ENCODE data around the gene GALNT2. TPM values are rescaled to one million over a fixed set of nuclear protein-coding genes. Genes with fewer than 3 reads are reported as not detected.

The GALNT2 gene
- total RNA-seq, 1 donor from 2014 or later, result 31.9 TPM

GRCh38 chr1:230187290-230187689, 120.3 kb downstream of the GALNT2 start:
- TF ChIP-seq CTCF (IDR thresholded peaks at IDR 0.05; ENCODE audit: insufficient read depth, low read length, severe bottlenecking), result no peak
- DNase-seq (ENCODE audit: low read depth), result no peak
- no peak for FAIRE-seq
- peaks cover 3% of the 10 kb centered on the region for H3K36me3 ChIP-seq (ENCODE audit: control insufficient read depth, insufficient read depth, low read length)
- no peak overlapping the region for H3K4me3 ChIP-seq (ENCODE audit: low read depth, low read length)
- H3K27me3 ChIP-seq (ENCODE audit: control insufficient read depth, insufficient read depth, low read length), result no peaks in the 10 kb centered on the region

GRCh38 chr1:230188826-230189225, 121.8 kb downstream of the GALNT2 start:
- H3K36me3 ChIP-seq (ENCODE audit: control insufficient read depth, insufficient read depth, low read length), result peaks cover 3% of the 10 kb centered on the region
- FAIRE-seq (no peak), DNase-seq (ENCODE audit: low read depth) (no peak)
- TF ChIP-seq CTCF (IDR thresholded peaks at IDR 0.05; ENCODE audit: insufficient read depth, low read length, severe bottlenecking), result no peak
- no peaks in the 10 kb centered on the region for H3K27me3 ChIP-seq (ENCODE audit: control insufficient read depth, insufficient read depth, low read length)
- H3K4me3 ChIP-seq (ENCODE audit: low read depth, low read length), result no peak overlapping the region

GRCh38 chr1:230189341-230189740, 122.3 kb downstream of the GALNT2 start:
- TF ChIP-seq CTCF (IDR thresholded peaks at IDR 0.05; ENCODE audit: insufficient read depth, low read length, severe bottlenecking), result no peak
- peaks cover 3% of the 10 kb centered on the region for H3K36me3 ChIP-seq (ENCODE audit: control insufficient read depth, insufficient read depth, low read length)
- no peak overlapping the region for H3K4me3 ChIP-seq (ENCODE audit: low read depth, low read length)
- FAIRE-seq (no peak), DNase-seq (ENCODE audit: low read depth) (no peak)
- H3K27me3 ChIP-seq (ENCODE audit: control insufficient read depth, insufficient read depth, low read length), result no peaks in the 10 kb centered on the region

GRCh38 chr1:230189824-230190223, 122.8 kb downstream of the GALNT2 start:
- peaks cover 4% of the 10 kb centered on the region for H3K36me3 ChIP-seq (ENCODE audit: control insufficient read depth, insufficient read depth, low read length)
- no peak for FAIRE-seq

GRCh38 chr1:230191079-230191804, 124.2 kb downstream of the GALNT2 start:
- FAIRE-seq (no peak), DNase-seq (ENCODE audit: low read depth) (no peak)
- TF ChIP-seq CTCF (IDR thresholded peaks at IDR 0.05; ENCODE audit: insufficient read depth, low read length, severe bottlenecking), result no peak
- Histone ChIP-seq H3K36me3 (ENCODE audit: control insufficient read depth, insufficient read depth, low read length) (peaks cover 4% of the 10 kb centered on the region), H3K4me3 (ENCODE audit: low read depth, low read length) (no peak overlapping the region), H3K27me3 (ENCODE audit: control insufficient read depth, insufficient read depth, low read length) (no peaks in the 10 kb centered on the region)

More at GRCh38 chr1:230189824-230190223, 122.8 kb downstream of the GALNT2 start:
- DNase-seq (ENCODE audit: low read depth), result no peak
- TF ChIP-seq CTCF (IDR thresholded peaks at IDR 0.05; ENCODE audit: insufficient read depth, low read length, severe bottlenecking), result no peak
- Histone ChIP-seq H3K27me3 (ENCODE audit: control insufficient read depth, insufficient read depth, low read length) (no peaks in the 10 kb centered on the region), H3K4me3 (ENCODE audit: low read depth, low read length) (no peak overlapping the region)

GRCh38 chr1:230191855-230192254, 124.8 kb downstream of the GALNT2 start:
- DNase-seq (ENCODE audit: low read depth) (no peak), FAIRE-seq (no peak)
- peaks cover 4% of the 10 kb centered on the region for H3K36me3 ChIP-seq (ENCODE audit: control insufficient read depth, insufficient read depth, low read length)
- no peak overlapping the region for H3K4me3 ChIP-seq (ENCODE audit: low read depth, low read length)
- no peaks in the 10 kb centered on the region for H3K27me3 ChIP-seq (ENCODE audit: control insufficient read depth, insufficient read depth, low read length)
- no peak for TF ChIP-seq CTCF (IDR thresholded peaks at IDR 0.05; ENCODE audit: insufficient read depth, low read length, severe bottlenecking)
